HepG2 (cell line): ENCODE results near the gene FHL1. TPM values are rescaled to one million over a fixed set of nuclear protein-coding genes. Genes with fewer than 3 reads are reported as not detected.

ENCODE experiments used
- ATAC-seq: fragments of 200-7000 bp; cut with Tn5 transposase; 3 replicates; pipeline ENCODE4 v1.9.1; 2020; ENCODE audit warnings: mild to moderate bottlenecking, moderate library complexity
- BruUV-seq: library from RNA; stranded (reverse); fragments of 400-500 nt; replicated peaks from 2 replicates; lab custom pipeline; 2021; lab: Mats Ljungman, UMichigan
- CTCF ChIA-PET: fragments of 300-600 bp; formaldehyde crosslinking; extraction: SDS; loops from one replicate; lab custom pipeline; 2021; ENCODE audit warnings: low total read pairs, inconsistent platforms, low intra/inter-chr PET ratio; lab: Yijun Ruan, JAX
- POLR2A ChIA-PET: fragments of 350-600 bp; sonication (Branson Sonifier 250); formaldehyde crosslinking; loops from one replicate; lab custom pipeline; 2020; ENCODE audit warnings: antibody characterized with exemption, inconsistent platforms; lab: Yijun Ruan, JAX
- DNase-seq: peaks from one replicate; pipeline ENCODE4 v3.0.0-alpha.2; 2015; ENCODE audit warnings: low spot score
- FAIRE-seq: peaks from 3 replicates; lab custom pipeline; 2011; peaks lifted over from hg19 to GRCh38; lab: Jason Lieb, UNC
- H2AFZ ChIP-seq: one replicate; pipeline ENCODE4 v1.6.1; 2011; ENCODE audit warnings: low read length, inconsistent platforms
- H3K27ac ChIP-seq: fragments of 300-600 bp; 3 replicates; pipeline ENCODE4 v1.8.0; 2011; ENCODE audit warnings: mixed run types, mild to moderate bottlenecking, mixed read lengths, low read length, inconsistent platforms; ENCODE audit not compliant: insufficient read depth; ENCODE audit errors: extremely low read length
- H3K27me3 ChIP-seq, 2 experiments: fragments of 200-600 bp in 1 of 2; 2 replicates in 1 of 2; 3 replicates in 1 of 2; pipeline versions ENCODE4 v1.6.0 to v1.8.0; 2011; ENCODE audit warnings: low read length in 2 of 2, mild to moderate bottlenecking in 2 of 2, moderate library complexity in 2 of 2, inconsistent platforms in 1 of 2; ENCODE audit not compliant: insufficient read depth in 2 of 2, control insufficient read depth in 1 of 2
- H3K36me3 ChIP-seq, 2 experiments: fragments of 200-600 bp in 1 of 2; replicated peaks in 1 of 2; 2 replicates in 1 of 2; 3 replicates in 1 of 2; pipeline versions ENCODE4 v1.5.1 to v1.8.0; 2011; ENCODE audit warnings: low read length in 2 of 2, inconsistent platforms in 1 of 2; ENCODE audit not compliant: insufficient read depth in 2 of 2, control insufficient read depth in 1 of 2
- H3K4me1 ChIP-seq: 2 replicates; pipeline ENCODE4 v1.5.1; 2012; ENCODE audit warnings: low read length, inconsistent platforms; ENCODE audit not compliant: insufficient read depth
- H3K4me2 ChIP-seq: 2 replicates; pipeline ENCODE4 v1.6.0; 2011; ENCODE audit warnings: low read depth, low read length, inconsistent platforms
- H3K4me3 ChIP-seq, 3 experiments: fragments of 200-600 bp in 1 of 3; sonication (generic), shearing (Covaris generic) in 1 of 3; replicated peaks in 1 of 3; 2 replicates each; pipeline ENCODE4 v1.5.1; 2011 to 2016; ENCODE audit warnings: low read length in 3 of 3, inconsistent platforms in 2 of 3, low read depth in 2 of 3, mild to moderate bottlenecking in 2 of 3, control low read depth in 1 of 3, mixed read lengths in 1 of 3; ENCODE audit not compliant: insufficient read depth in 1 of 3
- H3K79me2 ChIP-seq: one replicate; pipeline ENCODE4 v1.6.1; 2011; ENCODE audit warnings: low read length, inconsistent platforms; ENCODE audit not compliant: insufficient read depth
- H3K9ac ChIP-seq: 2 replicates; pipeline ENCODE4 v1.6.0; 2011; ENCODE audit warnings: mild to moderate bottlenecking, low read depth, low read length, inconsistent platforms; ENCODE audit not compliant: insufficient read depth
- H3K9me3 ChIP-seq: 2 replicates; pipeline ENCODE4 v1.5.1; 2012; ENCODE audit warnings: mild to moderate bottlenecking, low read length
- H4K20me1 ChIP-seq: 2 replicates; pipeline ENCODE4 v1.6.0; 2011; ENCODE audit warnings: inconsistent platforms, mild to moderate bottlenecking, low read length, moderate library complexity; ENCODE audit not compliant: insufficient read depth
- ARID4A ChIP-seq: sonication (generic); formaldehyde crosslinking; IDR thresholded peaks from 2 replicates; pipeline ENCODE4 v1.5.0; 2020; ENCODE audit warnings: mild to moderate bottlenecking, missing genetic modification reagents, borderline replicate concordance
- CENPX ChIP-seq: sonication (generic); formaldehyde crosslinking; IDR thresholded peaks from 2 replicates; pipeline ENCODE4 v1.9.0; 2021; ENCODE audit warnings: mild to moderate bottlenecking, missing genetic modification reagents, moderate library complexity
- SIN3A ChIP-seq: IDR thresholded peaks from 2 replicates; pipeline ENCODE4 v1.6.1; 2011; ENCODE audit warnings: low read depth, mild to moderate bottlenecking, control low read depth, low read length, borderline replicate concordance
- SMAD9 ChIP-seq: sonication (generic); formaldehyde crosslinking; IDR thresholded peaks from 2 replicates; pipeline ENCODE4 v1.5.1; 2020; ENCODE audit warnings: mild to moderate bottlenecking, missing genetic modification reagents
- SOX5 ChIP-seq: IDR thresholded peaks from 2 replicates; pipeline ENCODE4 v1.6.1; 2016; ENCODE audit warnings: borderline replicate concordance
- STAT5B ChIP-seq: sonication (generic); formaldehyde crosslinking; IDR thresholded peaks from 2 replicates; pipeline ENCODE4 v1.4.0; 2020; ENCODE audit warnings: missing genetic modification reagents
- ZNF274 ChIP-seq: sonication (generic); formaldehyde crosslinking; IDR thresholded peaks from 2 replicates; pipeline ENCODE4 v1.5.1; 2020; ENCODE audit warnings: mild to moderate bottlenecking, missing genetic modification reagents
- WGBS: methylation state at CpG from one replicate; pipeline ENCODE4 v1.1.6; 2017; ENCODE audit warnings: low lambda C conversion rate; 5-methylcytosine and 5-hydroxymethylcytosine counted together
- in situ Hi-C: cut with HindIII; loops from 2 replicates; pipeline ENCODE4 v1.10.0; 2017; ENCODE audit warnings: low pct_unique_long_range_greater_than_20kb; ENCODE audit not compliant: extremely low pct_ligation_motif_present
- intact Hi-C: fragments of 100-400 bp; cut with micrococcal nuclease; formaldehyde crosslinking; loops from one replicate; pipeline ENCODE4 v1.10.0; 2022; ENCODE audit not compliant: unreplicated experiment
- polyA plus RNA-seq, 8 experiments: library from polyadenylated mRNA; depleted of rRNA in 3 of 8; stranded (reverse) in 7 of 8; unstranded in 1 of 8; fragments of >200 nt; fragmentation: Illumina TruSeq in 4 of 8; extraction: Trizol in 4 of 8; gene quantifications; 2 replicates each; pipeline versions ENCODE4 v1.2.1 to v1.2.3, GENCODE V29; 2011 to 2016; ENCODE audit warnings: low read depth in 4 of 8, missing spikeins in 1 of 8, mixed read lengths in 1 of 8; ENCODE audit not compliant: insufficient read depth in 1 of 8
- total RNA-seq, 5 experiments: library from RNA; depleted of rRNA; stranded (reverse); fragments of >200 nt; fragmentation: Illumina TruSeq; extraction: Trizol; gene quantifications; 2 replicates each; pipeline ENCODE4 v1.2.3, GENCODE V29; 2016; ENCODE audit warnings: low read depth in 1 of 5
- TF ChIP-seq, protein P1 (sequence below): sonication (generic); formaldehyde crosslinking; IDR thresholded peaks from 2 replicates; pipeline ENCODE4 v1.4.0; 2020; ENCODE audit warnings: missing genetic modification reagents
- TF ChIP-seq, protein P2 (sequence below): sonication (generic); formaldehyde crosslinking; conservative IDR thresholded peaks from 2 replicates; pipeline ENCODE4 v1.5.0; 2020; ENCODE audit warnings: missing genetic modification reagents

The FHL1 gene
- total and polyA plus RNA-seq, 2 of the 13 experiments (the other 11 are each of a cell fraction or from before 2014, with no cell fraction given): 0.33 TPM; not detected in 1

- CTCF ChIA-PET: no interaction called here
- Histone ChIP-seq H2AFZ (no peak within 1 kb of the TSS), H3K79me2 (no peaks in the 10 kb centered on the region), H3K4me1 (no peaks in the 10 kb centered on the region), H3K9ac (no peak within 1 kb of the TSS), H3K4me3 (no peak within 1 kb of the TSS), H3K27ac (no peak within 1 kb of the TSS), H3K27me3 (no peaks in the 10 kb centered on the region), H3K36me3 (no peaks in the 10 kb centered on the region), H3K4me2 (no peak within 1 kb of the TSS), H4K20me1 (no peaks in the 10 kb centered on the region), H3K9me3 (no peaks in the 10 kb centered on the region)
- DNase-seq (no peak), FAIRE-seq (no peak), ATAC-seq (no peak)
- POLR2A ChIA-PET: no interaction called here
- in situ Hi-C loops (no loop called here), intact Hi-C loops (no loop called here)
- WGBS: 93% methylated on average over 5 of the region's 73 CpGs
- TF ChIP-seq CENPX (CRISPR knock-in tag) (no peak), SIN3A (no peak), SMAD9 (CRISPR knock-in tag) (no peak), SOX5 (CRISPR knock-in tag) (no peak), ARID4A (CRISPR knock-in tag) (no peak), STAT5B (CRISPR knock-in tag) (no peak), ZNF274 (CRISPR knock-in tag) (no peak)
- TF ChIP-seq, protein P1, sequence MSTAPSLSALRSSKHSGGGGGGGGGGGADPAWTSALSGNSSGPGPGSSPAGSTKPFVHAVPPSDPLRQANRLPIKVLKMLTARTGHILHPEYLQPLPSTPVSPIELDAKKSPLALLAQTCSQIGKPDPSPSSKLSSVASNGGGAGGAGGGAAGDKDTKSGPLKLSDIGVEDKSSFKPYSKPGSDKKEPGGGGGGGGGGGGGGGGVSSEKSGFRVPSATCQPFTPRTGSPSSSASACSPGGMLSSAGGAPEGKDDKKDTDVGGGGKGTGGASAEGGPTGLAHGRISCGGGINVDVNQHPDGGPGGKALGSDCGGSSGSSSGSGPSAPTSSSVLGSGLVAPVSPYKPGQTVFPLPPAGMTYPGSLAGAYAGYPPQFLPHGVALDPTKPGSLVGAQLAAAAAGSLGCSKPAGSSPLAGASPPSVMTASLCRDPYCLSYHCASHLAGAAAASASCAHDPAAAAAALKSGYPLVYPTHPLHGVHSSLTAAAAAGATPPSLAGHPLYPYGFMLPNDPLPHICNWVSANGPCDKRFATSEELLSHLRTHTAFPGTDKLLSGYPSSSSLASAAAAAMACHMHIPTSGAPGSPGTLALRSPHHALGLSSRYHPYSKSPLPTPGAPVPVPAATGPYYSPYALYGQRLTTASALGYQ (CRISPR knock-in tag): no peak
- TF ChIP-seq, protein P2, sequence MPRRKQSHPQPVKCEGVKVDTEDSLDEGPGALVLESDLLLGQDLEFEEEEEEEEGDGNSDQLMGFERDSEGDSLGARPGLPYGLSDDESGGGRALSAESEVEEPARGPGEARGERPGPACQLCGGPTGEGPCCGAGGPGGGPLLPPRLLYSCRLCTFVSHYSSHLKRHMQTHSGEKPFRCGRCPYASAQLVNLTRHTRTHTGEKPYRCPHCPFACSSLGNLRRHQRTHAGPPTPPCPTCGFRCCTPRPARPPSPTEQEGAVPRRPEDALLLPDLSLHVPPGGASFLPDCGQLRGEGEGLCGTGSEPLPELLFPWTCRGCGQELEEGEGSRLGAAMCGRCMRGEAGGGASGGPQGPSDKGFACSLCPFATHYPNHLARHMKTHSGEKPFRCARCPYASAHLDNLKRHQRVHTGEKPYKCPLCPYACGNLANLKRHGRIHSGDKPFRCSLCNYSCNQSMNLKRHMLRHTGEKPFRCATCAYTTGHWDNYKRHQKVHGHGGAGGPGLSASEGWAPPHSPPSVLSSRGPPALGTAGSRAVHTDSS (CRISPR knock-in tag): no peak
- BruUV-seq: no TSS peak
These were observed 104.0 kb downstream of the FHL1 start, which contains the start of gene MAP7D3 for GRCh38 chrX:136251041-136251991. MAP7D3 (minus strand) TSS chrX:136251400; CDS start chrX:136251358, 42 bp downstream.
